GM23338 (cell line): ENCODE results near the gene STIM2. TPM values are rescaled to one million over a fixed set of nuclear protein-coding genes. Genes with fewer than 3 reads are reported as not detected.
A peak's percentile ranks its signal among the peaks of the same experiment; 100 is the strongest.

Source experiments
- ATAC-seq: fragments of 200-7000 bp; cut with Tn5 transposase; 3 replicates; pipeline ENCODE4 v1.9.1; 2020
- DNase-seq: peaks from one replicate; pipeline ENCODE4 v3.0.0-alpha.2; 2015; ENCODE audit warnings: low spot score
- H2AFZ ChIP-seq: fragments of 200-600 bp; sonication (generic); 2 replicates; pipeline ENCODE4 v1.8.0; 2016; ENCODE audit warnings: antibody characterized with exemption, mild to moderate bottlenecking, moderate library complexity
- H3F3A ChIP-seq: fragments of 200-600 bp; sonication (generic); replicated peaks from 2 replicates; pipeline ENCODE4 v1.8.0; 2017; ENCODE audit warnings: antibody characterized with exemption, mixed run types, low read depth
- H3K27ac ChIP-seq: fragments of 200-600 bp; sonication (generic); 2 replicates; pipeline ENCODE4 v1.6.1; 2016; ENCODE audit warnings: low read depth
- H3K27me3 ChIP-seq: fragments of 200-600 bp; sonication (generic); 2 replicates; pipeline ENCODE4 v1.8.0; 2016; ENCODE audit warnings: mild to moderate bottlenecking, mixed run types, moderate library complexity; ENCODE audit not compliant: insufficient read depth
- H3K36me3 ChIP-seq: fragments of 200-600 bp; sonication (generic); 2 replicates; pipeline ENCODE4 v1.8.0; 2016; ENCODE audit warnings: mild to moderate bottlenecking; ENCODE audit not compliant: insufficient read depth
- H3K4me1 ChIP-seq: fragments of 200-600 bp; sonication (generic); 2 replicates; pipeline ENCODE4 v1.8.0; 2016; ENCODE audit warnings: mild to moderate bottlenecking, moderate library complexity; ENCODE audit not compliant: insufficient read depth
- H3K4me2 ChIP-seq: fragments of 200-600 bp; sonication (generic); 2 replicates; pipeline ENCODE4 v1.7.1; 2017; ENCODE audit warnings: mixed run types
- H3K4me3 ChIP-seq: fragments of 200-600 bp; sonication (generic); 2 replicates; pipeline ENCODE4 v1.6.1; 2016; ENCODE audit warnings: mixed run types
- H3K79me2 ChIP-seq: fragments of 200-600 bp; sonication (generic); replicated peaks from 2 replicates; pipeline ENCODE4 v1.8.0; 2017; ENCODE audit warnings: mild to moderate bottlenecking; ENCODE audit not compliant: insufficient read depth
- H3K9me2 ChIP-seq: fragments of 200-600 bp; sonication (generic); 2 replicates; pipeline ENCODE4 v1.8.0; 2017; ENCODE audit not compliant: insufficient read depth
- H4K20me1 ChIP-seq: fragments of 200-600 bp; sonication (generic); replicated peaks from 2 replicates; pipeline ENCODE4 v1.8.0; 2017; ENCODE audit warnings: mild to moderate bottlenecking; ENCODE audit not compliant: insufficient read depth
- H3K27ac Mint-ChIP-seq: 2 replicates; pipeline ENCODE4 v1.8.0; 2020; ENCODE audit warnings: inconsistent platforms, mild to moderate bottlenecking, moderate library complexity, mixed read lengths
- H3K27me3 Mint-ChIP-seq: 3 replicates; pipeline ENCODE4 v1.8.0; 2022; ENCODE audit warnings: low read depth, mild to moderate bottlenecking, moderate library complexity, mixed read lengths, inconsistent platforms; ENCODE audit not compliant: insufficient read depth, poor library complexity
- H3K36me3 Mint-ChIP-seq: 3 replicates; pipeline ENCODE4 v1.8.0; 2021; ENCODE audit warnings: low read depth, mild to moderate bottlenecking, inconsistent platforms, moderate library complexity, mixed read lengths
- H3K4me1 Mint-ChIP-seq: 3 replicates; pipeline ENCODE4 v1.8.0; 2020; ENCODE audit warnings: mild to moderate bottlenecking, inconsistent platforms, mixed read lengths
- H3K4me3 Mint-ChIP-seq: 3 replicates; pipeline ENCODE4 v1.8.0; 2021; ENCODE audit warnings: moderate library complexity, mild to moderate bottlenecking, inconsistent platforms, mixed read lengths
- H3K9me3 Mint-ChIP-seq: 3 replicates; pipeline ENCODE4 v1.8.0; 2020; ENCODE audit warnings: moderate library complexity, mild to moderate bottlenecking, inconsistent platforms, mixed read lengths
- CTCF ChIP-seq, 2 experiments: fragments of 200-600 bp in 1 of 2; sonication (generic) in 1 of 2; conservative IDR thresholded peaks; 2 replicates each; pipeline versions ENCODE4 v1.5.1 to v1.6.1; 2016 to 2017; ENCODE audit warnings: antibody characterized with exemption in 2 of 2, low read depth in 2 of 2, mild to moderate bottlenecking in 2 of 2, moderate library complexity in 1 of 2
- ETS1 ChIP-seq: IDR thresholded peaks from 2 replicates; pipeline ENCODE4 v1.6.1; 2016; ENCODE audit warnings: antibody characterized with exemption
- EZH2phosphoT487 ChIP-seq: fragments of 200-600 bp; sonication (generic); IDR thresholded peaks from one replicate; pipeline ENCODE4 v1.8.1; 2018; ENCODE audit warnings: antibody characterized with exemption; ENCODE audit not compliant: unreplicated experiment
- JUNB ChIP-seq: IDR thresholded peaks from one replicate; pipeline ENCODE4 v1.6.1; 2016; ENCODE audit warnings: antibody characterized with exemption; ENCODE audit not compliant: unreplicated experiment
- NANOG ChIP-seq: IDR thresholded peaks from 2 replicates; pipeline ENCODE4 v1.6.1; 2016; ENCODE audit warnings: antibody characterized with exemption, borderline replicate concordance
- REST ChIP-seq: IDR thresholded peaks from one replicate; pipeline ENCODE4 v1.6.1; 2018; ENCODE audit warnings: antibody characterized with exemption; ENCODE audit not compliant: unreplicated experiment
- ZNF114 ChIP-seq: fragments of 250-450 bp; sonication (Bioruptor Pico); IDR thresholded peaks from 2 replicates; pipeline ENCODE4 v1.5.0; 2020; ENCODE audit warnings: mild to moderate bottlenecking, moderate library complexity
- polyA plus RNA-seq: library from polyadenylated mRNA; unstranded; fragments of >200 nt; fragmentation: Nextera tagmentation; extraction: Ambion mirVana; gene quantifications from 2 replicates; pipeline ENCODE4 v1.2.1, GENCODE V29; 2016
- total RNA-seq: library from RNA; depleted of rRNA; stranded (reverse); fragments of >200 nt; shearing (Covaris generic); gene quantifications from 2 replicates; pipeline ENCODE4 v1.2.3, GENCODE V29; 2014

Gene STIM2
- total and polyA plus RNA-seq, 2 experiments from 2014 or later: 13.1 to 17.8 TPM

GRCh38 chr4:27003642-27004113 lies 143.0 kb downstream of the STIM2 start:
- ATAC-seq (peak; percentile 71), DNase-seq (no peak)
- no peak overlapping the region for H3K4me3 Mint-ChIP-seq
- Histone ChIP-seq H3K27me3 (no peaks in the 10 kb centered on the region), H4K20me1 (no peaks in the 10 kb centered on the region), H3K4me2 (peak overlapping the region; percentile 36), H3F3A (no peaks in the 10 kb centered on the region), H3K4me3 (no peak overlapping the region), H3K27ac (no peak overlapping the region), H3K36me3 (no peaks in the 10 kb centered on the region), H3K79me2 (no peaks in the 10 kb centered on the region), H2AFZ (no peak overlapping the region), H3K9me2 (no peaks in the 10 kb centered on the region), H3K4me1 (peaks cover 16% of the 10 kb centered on the region)
- peaks cover 23% of the 10 kb centered on the region for H3K4me1 Mint-ChIP-seq
- H3K27me3 Mint-ChIP-seq: no peaks in the 10 kb centered on the region
- TF ChIP-seq NANOG (no peak), ZNF114 (CRISPR knock-in tag) (no peak), JUNB (no peak), ETS1 (no peak), CTCF (conservative IDR thresholded peaks at IDR 0.05; ENCODE audit: low read depth in 2 of 2) (no peak)
- H3K9me3 Mint-ChIP-seq: no peaks in the 10 kb centered on the region
- H3K36me3 Mint-ChIP-seq: no peaks in the 10 kb centered on the region
- H3K27ac Mint-ChIP-seq: peak overlapping the region; percentile 67; the same call in 1 of the 2 replicates

- Histone ChIP-seq H4K20me1 (no peaks in the 10 kb centered on the region), H2AFZ (no peak overlapping the region), H3F3A (no peaks in the 10 kb centered on the region), H3K4me1 (peaks cover 16% of the 10 kb centered on the region), H3K27me3 (no peaks in the 10 kb centered on the region), H3K79me2 (no peaks in the 10 kb centered on the region), H3K27ac (no peak overlapping the region), H3K9me2 (no peaks in the 10 kb centered on the region), H3K36me3 (no peaks in the 10 kb centered on the region), H3K4me3 (no peak overlapping the region), H3K4me2 (no peak overlapping the region)
- Mint-ChIP-seq H3K27me3 (no peaks in the 10 kb centered on the region), H3K36me3 (no peaks in the 10 kb centered on the region; the same call in 2 of the 3 replicates), H3K4me1 (peaks cover 23% of the 10 kb centered on the region), H3K27ac (no peak overlapping the region), H3K9me3 (no peaks in the 10 kb centered on the region), H3K4me3 (no peak overlapping the region)
- TF ChIP-seq NANOG (no peak), REST (no peak), EZH2phosphoT487 (no peak), CTCF (conservative IDR thresholded peaks at IDR 0.05; ENCODE audit: low read depth in 2 of 2) (no peak), ZNF114 (CRISPR knock-in tag) (no peak)
- ATAC-seq (no peak), DNase-seq (no peak)
Measured at GRCh38 chr4:27005501-27005900, 144.9 kb downstream of the STIM2 start.
